Liver (tissue), 9 donors: Measurements from ENCODE around the gene TOB1. TPM values are rescaled to one million over a fixed set of nuclear protein-coding genes. Genes with fewer than 3 reads are reported as not detected.

Experiments
- DNase-seq: peaks from one replicate; pipeline ENCODE4 v3.0.0-alpha.2; 2017; ENCODE audit warnings: low spot score
- H3K27ac ChIP-seq, 2 donors: one replicate each; pipeline ENCODE4 v1.7.0; 2013; ENCODE audit warnings: inconsistent platforms in 2 of 2, low read length in 2 of 2, control low read depth in 1 of 2, low read depth in 1 of 2, mild to moderate bottlenecking in 1 of 2
- H3K27me3 ChIP-seq, 4 donors: one replicate each; pipeline versions ENCODE4 v1.6.1 to v1.7.0; 2013; ENCODE audit warnings: low read length in 3 of 4, inconsistent platforms in 1 of 4, mild to moderate bottlenecking in 1 of 4, moderate library complexity in 1 of 4; ENCODE audit not compliant: control insufficient read depth in 4 of 4, insufficient read depth in 4 of 4
- H3K36me3 ChIP-seq, 4 donors: one replicate each; pipeline versions ENCODE4 v1.6.1 to v1.7.0; 2013; ENCODE audit warnings: low read length in 3 of 4, mild to moderate bottlenecking in 3 of 4, low read depth in 1 of 4, moderate library complexity in 1 of 4; ENCODE audit not compliant: control insufficient read depth in 4 of 4, insufficient read depth in 3 of 4
- H3K4me1 ChIP-seq, 4 donors: one replicate each; pipeline versions ENCODE4 v1.6.1 to v1.7.0; 2013; ENCODE audit warnings: low read length in 3 of 4, mild to moderate bottlenecking in 3 of 4, moderate library complexity in 1 of 4; ENCODE audit not compliant: control insufficient read depth in 4 of 4, insufficient read depth in 4 of 4
- H3K4me3 ChIP-seq, 3 donors: one replicate each; pipeline versions ENCODE4 v1.6.1 to v1.7.0; 2013; ENCODE audit warnings: low read length in 3 of 3, control low read depth in 1 of 3, low read depth in 1 of 3, mild to moderate bottlenecking in 1 of 3
- H3K9ac ChIP-seq, 2 donors: one replicate each; pipeline ENCODE4 v1.7.0; 2013; ENCODE audit warnings: low read length in 2 of 2, mild to moderate bottlenecking in 2 of 2, moderate library complexity in 2 of 2, control low read depth in 1 of 2, low read depth in 1 of 2
- H3K9me3 ChIP-seq, 4 donors: one replicate each; pipeline versions ENCODE4 v1.6.1 to v1.7.0; 2013; ENCODE audit warnings: low read length in 3 of 4; ENCODE audit not compliant: control insufficient read depth in 4 of 4
- ATF3 ChIP-seq: IDR thresholded peaks from 2 replicates; pipeline ENCODE4 v1.6.1; 2016; ENCODE audit warnings: antibody characterized with exemption
- EGR1 ChIP-seq, 2 donors: IDR thresholded peaks; 2 replicates each; pipeline ENCODE4 v1.6.1; 2016 to 2018; ENCODE audit warnings: antibody characterized with exemption in 2 of 2, low read depth in 2 of 2
- FOXA2 ChIP-seq: IDR thresholded peaks from 2 replicates; pipeline ENCODE4 v1.6.1; 2016; ENCODE audit warnings: antibody characterized with exemption
- GABPA ChIP-seq, 2 donors: IDR thresholded peaks in 1 of 2; conservative IDR thresholded peaks in 1 of 2; 2 replicates each; pipeline ENCODE4 v1.6.1; 2016; ENCODE audit warnings: antibody characterized with exemption in 2 of 2, mild to moderate bottlenecking in 1 of 2, moderate library complexity in 1 of 2
- HNF4A ChIP-seq, 2 donors: conservative IDR thresholded peaks; 2 replicates each; pipeline ENCODE4 v1.6.1; 2016; ENCODE audit warnings: antibody characterized with exemption in 2 of 2, mild to moderate bottlenecking in 2 of 2
- HNF4G ChIP-seq: IDR thresholded peaks from 2 replicates; pipeline ENCODE4 v1.6.1; 2016; ENCODE audit warnings: antibody characterized with exemption
- JUND ChIP-seq, 2 donors: IDR thresholded peaks; 2 replicates each; pipeline ENCODE4 v1.6.1; 2016; ENCODE audit warnings: antibody characterized with exemption in 2 of 2
- MAX ChIP-seq: IDR thresholded peaks from 2 replicates; pipeline ENCODE4 v1.6.1; 2016; ENCODE audit warnings: antibody characterized with exemption
- RAD21 ChIP-seq, 2 donors: IDR thresholded peaks; 2 replicates each; pipeline ENCODE4 v1.6.1; 2016; ENCODE audit warnings: antibody characterized with exemption in 2 of 2, mild to moderate bottlenecking in 2 of 2
- REST ChIP-seq: IDR thresholded peaks from 2 replicates; pipeline ENCODE4 v1.6.1; 2016; ENCODE audit warnings: antibody characterized with exemption, mild to moderate bottlenecking
- RXRA ChIP-seq, 2 donors: IDR thresholded peaks; 2 replicates each; pipeline ENCODE4 v1.6.1; 2017 to 2018; ENCODE audit warnings: antibody characterized with exemption in 2 of 2, mild to moderate bottlenecking in 1 of 2
- TAF1 ChIP-seq: conservative IDR thresholded peaks from 2 replicates; pipeline ENCODE4 v1.6.1; 2016; ENCODE audit warnings: antibody characterized with exemption, mild to moderate bottlenecking
- YY1 ChIP-seq: IDR thresholded peaks from 2 replicates; pipeline ENCODE4 v1.6.1; 2016; ENCODE audit warnings: antibody characterized with exemption, mild to moderate bottlenecking
- WGBS: extraction: QIAGEN DNeasy Blood & Tissue Kit; methylation state at CpG from one replicate; pipeline ENCODE4 v1.1.7; 2013; 5-methylcytosine and 5-hydroxymethylcytosine counted together
- polyA plus RNA-seq, 2 donors: library from polyadenylated mRNA; stranded (reverse) in 1 of 2; unstranded in 1 of 2; fragments of 200-250 nt in 1 of 2; fragments of >200 nt in 1 of 2; fragmentation: Nextera tagmentation in 1 of 2; extraction: Ambion mirVana in 1 of 2; gene quantifications; one replicate each; pipeline versions ENCODE4 v1.2.1 to v1.2.3, GENCODE V29; 2013 to 2015
- total RNA-seq, 2 donors: library from RNA; depleted of rRNA; stranded (reverse); fragments of >200 nt; gene quantifications; one replicate each; pipeline ENCODE4 v1.2.3, GENCODE V29; 2014
- TF ChIP-seq, protein P1 (sequence below): fragments of 150-350 bp; IDR thresholded peaks from 2 replicates; pipeline ENCODE4 v1.5.1; 2017; ENCODE audit warnings: improper control_type of control experiment, low read depth, low read length; ENCODE audit not compliant: missing input control
- donor health status: healthy.
- donor health status: healthy.
- donor health status: healthy.
- donor health status: healthy.
- donor health status: healthy.

TOB1 gene
- total and polyA plus RNA-seq, 4 donors: 10.2 to 132 (median 37.8) TPM

DNA sequence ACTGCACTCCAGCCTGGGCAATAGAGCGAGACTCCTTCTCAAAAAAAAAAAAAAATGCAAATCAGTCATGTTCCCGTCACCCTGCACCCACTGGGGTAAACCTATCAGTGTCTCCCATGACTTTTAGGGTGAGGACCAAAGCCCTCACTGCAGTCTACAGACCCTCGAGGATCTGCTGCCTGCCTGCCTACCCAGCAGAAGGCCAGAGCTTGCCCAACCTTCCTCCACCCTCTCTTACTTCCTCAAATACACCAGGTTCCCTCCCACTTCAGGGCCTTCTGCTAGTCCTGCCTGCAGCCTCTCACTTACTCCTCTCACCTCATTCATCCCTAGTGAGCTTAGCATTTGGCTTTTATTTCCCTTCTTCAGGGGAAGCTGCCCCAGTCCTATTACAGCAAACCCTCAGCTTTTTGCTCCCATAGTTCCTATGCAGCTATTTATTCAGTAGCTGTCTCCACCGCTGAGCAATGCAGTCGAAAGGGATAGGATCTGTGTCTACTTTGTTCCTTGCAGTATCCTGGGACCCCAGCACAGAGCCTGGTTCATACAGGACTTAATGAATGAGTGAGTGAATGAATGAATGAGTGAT, 17.8 kb upstream of the TOB1 start:
- Histone ChIP-seq H3K4me3 (no peak overlapping the region), H3K4me1 (peaks cover 0 to 11% (median 4%) of the 10 kb centered on the region in 4 donors), H3K9me3 (peaks cover 0 to 2% (median 0%) of the 10 kb centered on the region in 4 donors), H3K27ac (no peak overlapping the region), H3K27me3 (no peaks in the 10 kb centered on the region), H3K36me3 (no peaks in the 10 kb centered on the region), H3K9ac (no peak overlapping the region)
- WGBS: 82% methylated on average over 5 of the region's 5 CpGs
- DNase-seq: no peak
- TF ChIP-seq ATF3 (no peak), REST (no peak), RAD21 (IDR thresholded peaks at IDR 0.05) (no peak), TAF1 (no peak), HNF4G (no peak), MAX (no peak), YY1 (no peak), JUND (IDR thresholded peaks at IDR 0.05) (no peak)
- TF ChIP-seq, protein P1, sequence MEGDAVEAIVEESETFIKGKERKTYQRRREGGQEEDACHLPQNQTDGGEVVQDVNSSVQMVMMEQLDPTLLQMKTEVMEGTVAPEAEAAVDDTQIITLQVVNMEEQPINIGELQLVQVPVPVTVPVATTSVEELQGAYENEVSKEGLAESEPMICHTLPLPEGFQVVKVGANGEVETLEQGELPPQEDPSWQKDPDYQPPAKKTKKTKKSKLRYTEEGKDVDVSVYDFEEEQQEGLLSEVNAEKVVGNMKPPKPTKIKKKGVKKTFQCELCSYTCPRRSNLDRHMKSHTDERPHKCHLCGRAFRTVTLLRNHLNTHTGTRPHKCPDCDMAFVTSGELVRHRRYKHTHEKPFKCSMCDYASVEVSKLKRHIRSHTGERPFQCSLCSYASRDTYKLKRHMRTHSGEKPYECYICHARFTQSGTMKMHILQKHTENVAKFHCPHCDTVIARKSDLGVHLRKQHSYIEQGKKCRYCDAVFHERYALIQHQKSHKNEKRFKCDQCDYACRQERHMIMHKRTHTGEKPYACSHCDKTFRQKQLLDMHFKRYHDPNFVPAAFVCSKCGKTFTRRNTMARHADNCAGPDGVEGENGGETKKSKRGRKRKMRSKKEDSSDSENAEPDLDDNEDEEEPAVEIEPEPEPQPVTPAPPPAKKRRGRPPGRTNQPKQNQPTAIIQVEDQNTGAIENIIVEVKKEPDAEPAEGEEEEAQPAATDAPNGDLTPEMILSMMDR: no peak

GRCh38 chr17:50882851-50883250, 16.7 kb upstream of the TOB1 start:
- H3K4me1 ChIP-seq: peaks cover 0 to 14% (median 4%) of the 10 kb centered on the region in 4 donors
- H3K4me3 ChIP-seq: no peak overlapping the region
- peaks cover 0 to 2% (median 0%) of the 10 kb centered on the region in 4 donors for H3K9me3 ChIP-seq
- no peak for DNase-seq
- H3K36me3 ChIP-seq: no peaks in the 10 kb centered on the region
- 96% methylated on average over 7 of the region's 7 CpGs for WGBS
- no peaks in the 10 kb centered on the region for H3K27me3 ChIP-seq
- no peak overlapping the region for H3K27ac ChIP-seq
- no peak for TF ChIP-seq EGR1 (IDR thresholded peaks at IDR 0.05; ENCODE audit: low read depth in 2 of 2)
- no peak for TF ChIP-seq HNF4G
- no peak for TF ChIP-seq GABPA (IDR thresholded peaks at IDR 0.05 in 1 of 2, conservative IDR thresholded peaks at IDR 0.05 in 1 of 2)
- no peak for TF ChIP-seq RAD21 (IDR thresholded peaks at IDR 0.05)
- TF ChIP-seq RXRA (IDR thresholded peaks at IDR 0.05): no peak
- TF ChIP-seq YY1: no peak
- TF ChIP-seq REST: no peak
- no peak for TF ChIP-seq JUND (IDR thresholded peaks at IDR 0.05)
- TF ChIP-seq, protein P1: no peak
- TF ChIP-seq HNF4A (conservative IDR thresholded peaks at IDR 0.05): no peak
- TF ChIP-seq FOXA2: no peak
- TF ChIP-seq MAX: no peak
- TF ChIP-seq ATF3: no peak
- H3K9ac ChIP-seq: no peak overlapping the region
